Kidney epithelial cell (primary cell): Measurements from ENCODE around the gene SPG7. TPM values are rescaled to one million over a fixed set of nuclear protein-coding genes. Genes with fewer than 3 reads are reported as not detected.
A peak's percentile ranks its signal among the peaks of the same experiment; 100 is the strongest.

Experiments used
- DNase-seq: peaks from one replicate; pipeline ENCODE4 v3.0.0-alpha.2; 2010; ENCODE audit warnings: low read depth
- H3K27me3 ChIP-seq: 2 replicates; pipeline ENCODE4 v1.6.0; 2011; ENCODE audit warnings: low read length; ENCODE audit not compliant: control insufficient read depth, insufficient read depth
- H3K36me3 ChIP-seq: 2 replicates; pipeline ENCODE4 v1.5.1; 2011; ENCODE audit warnings: low read length; ENCODE audit not compliant: control insufficient read depth, insufficient read depth
- H3K4me3 ChIP-seq: 2 replicates; pipeline ENCODE4 v1.5.1; 2011; ENCODE audit warnings: low read depth, mild to moderate bottlenecking, control low read depth, low read length
- CTCF ChIP-seq: IDR thresholded peaks from 2 replicates; pipeline ENCODE4 v1.5.1; 2011; ENCODE audit warnings: mild to moderate bottlenecking, moderate library complexity, low read length, control low read depth, inconsistent platforms; ENCODE audit not compliant: insufficient read depth, poor library complexity, severe bottlenecking
- total RNA-seq: library from RNA; depleted of rRNA; stranded (reverse); fragments of >200 nt; gene quantifications from 2 replicates; pipeline ENCODE4 v1.2.3, GENCODE V29; 2015

The SPG7 gene
- total RNA-seq, 1 donor from 2014 or later, result 144 TPM

GRCh38 chr16:89600427-89600826 is 92.2 kb downstream of the SPG7 start:
- H3K36me3 ChIP-seq, result no peaks in the 10 kb centered on the region
- H3K27me3 ChIP-seq, result no peaks in the 10 kb centered on the region
- H3K4me3 ChIP-seq, result no peak overlapping the region
- no peak for DNase-seq
- TF ChIP-seq CTCF, result no peak

GRCh38 chr16:89600956-89601355 is 92.8 kb downstream of the SPG7 start:
- DNase-seq, result no peak
- Histone ChIP-seq H3K36me3 (no peaks in the 10 kb centered on the region), H3K27me3 (no peaks in the 10 kb centered on the region), H3K4me3 (no peak overlapping the region)
- TF ChIP-seq CTCF, result no peak

DNA sequence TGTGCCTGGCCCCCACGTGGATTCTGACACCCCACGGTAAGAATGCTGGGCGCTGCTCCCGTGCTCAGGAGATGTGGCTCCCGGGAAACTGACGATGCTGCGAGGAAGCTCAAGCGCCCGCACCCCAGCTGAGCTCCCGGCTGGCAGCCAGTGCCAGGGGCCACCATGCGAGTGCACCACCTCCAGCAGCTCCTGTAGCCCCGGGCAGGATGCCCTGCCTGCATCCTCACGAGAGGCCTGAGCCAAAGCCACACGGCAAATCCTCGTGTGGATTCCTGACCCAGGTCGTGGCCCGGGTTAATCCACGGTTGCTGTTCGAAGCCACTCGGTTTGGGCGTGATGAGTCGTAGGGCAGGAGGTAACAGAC is 93.7 kb downstream of the SPG7 start:
- no peak for DNase-seq
- TF ChIP-seq CTCF, result no peak
- Histone ChIP-seq H3K36me3 (no peaks in the 10 kb centered on the region), H3K27me3 (no peaks in the 10 kb centered on the region), H3K4me3 (no peak overlapping the region)

GRCh38 chr16:89602273-89602951 is 94.2 kb downstream of the SPG7 start:
- no peak overlapping the region for H3K4me3 ChIP-seq
- DNase-seq, result peak; percentile 87
- no peaks in the 10 kb centered on the region for H3K27me3 ChIP-seq
- H3K36me3 ChIP-seq, result no peaks in the 10 kb centered on the region
- TF ChIP-seq CTCF, result no peak

DNA sequence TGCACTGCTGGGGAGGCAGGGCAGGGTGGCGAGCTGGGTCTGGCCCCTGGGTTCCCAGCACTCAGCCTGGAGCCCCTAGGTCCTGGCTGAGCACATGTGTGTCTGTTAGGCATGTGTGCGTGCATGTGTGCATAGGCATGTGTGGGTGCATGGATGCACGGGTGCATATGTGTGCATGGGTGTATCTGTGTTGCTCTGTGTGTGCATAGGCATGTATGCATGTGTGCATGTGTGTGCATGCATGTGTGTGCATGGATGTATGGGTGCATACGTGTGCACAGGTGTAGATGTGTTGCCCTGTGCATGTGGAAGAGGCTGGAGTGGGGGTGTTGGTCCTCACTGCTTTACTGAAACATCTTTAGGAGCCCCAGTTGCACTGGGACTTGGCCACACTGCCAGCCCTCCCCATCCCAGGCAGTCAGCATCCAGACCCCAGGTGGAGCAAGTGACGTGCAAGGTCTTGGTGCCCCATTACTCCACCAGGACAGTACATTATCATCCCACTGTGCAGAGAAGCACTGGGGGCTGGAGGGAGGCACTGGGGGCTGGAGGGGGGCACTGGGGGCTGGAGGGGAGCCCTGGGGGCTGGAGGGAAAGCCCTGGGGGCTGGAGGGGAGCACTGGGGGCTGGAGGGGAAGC is 94.9 kb downstream of the SPG7 start:
- H3K4me3 ChIP-seq, result no peak overlapping the region
- H3K27me3 ChIP-seq, result no peaks in the 10 kb centered on the region
- DNase-seq, result no peak
- no peak for TF ChIP-seq CTCF
- H3K36me3 ChIP-seq, result no peaks in the 10 kb centered on the region

DNA sequence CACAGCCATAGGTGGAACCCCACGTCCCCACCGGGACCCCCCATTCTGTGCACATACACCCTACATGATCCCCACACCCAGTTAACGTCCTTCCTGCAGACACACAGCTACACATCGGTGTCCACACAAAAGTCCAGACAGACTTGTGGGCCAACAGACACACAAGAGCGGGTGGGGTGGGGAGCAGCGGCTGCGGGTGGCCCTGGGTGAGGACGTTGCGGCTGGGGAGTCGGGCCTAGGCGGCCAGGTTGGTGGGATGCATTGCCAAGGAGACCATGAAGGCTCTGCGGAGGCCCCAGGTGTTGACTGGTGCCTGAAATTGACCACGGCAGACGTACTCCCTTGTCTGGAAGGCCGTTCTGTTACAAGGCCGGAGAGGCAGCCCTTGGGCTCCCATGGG is 96.6 kb downstream of the SPG7 start:
- H3K27me3 ChIP-seq, result no peaks in the 10 kb centered on the region
- TF ChIP-seq CTCF, result no peak
- H3K4me3 ChIP-seq, result no peak overlapping the region
- DNase-seq, result no peak
- H3K36me3 ChIP-seq, result no peaks in the 10 kb centered on the region
